Hepatocyte (in vitro differentiated cells): ENCODE results near the gene CLECL1.
"Not testable (repeated sequence)": the region's sequence is repeated elsewhere in the genome, so short reads cannot be mapped to it uniquely, and the experiment has no call there.

ENCODE experiments used
- CTCF ChIP-seq: fragments of 200-600 bp; sonication (generic); IDR thresholded peaks from 2 replicates; pipeline ENCODE4 v1.5.1; 2016; ENCODE audit warnings: antibody characterized with exemption, mild to moderate bottlenecking; ENCODE audit not compliant: poor library complexity
- EZH2 ChIP-seq: fragments of 200-600 bp; sonication (generic); IDR thresholded peaks from 2 replicates; pipeline ENCODE4 v1.6.1; 2016; ENCODE audit warnings: antibody characterized with exemption, mild to moderate bottlenecking, borderline replicate concordance
- EZH2phosphoT487 ChIP-seq: fragments of 200-600 bp; sonication (generic); IDR thresholded peaks from one replicate; pipeline ENCODE4 v1.6.1; 2018; ENCODE audit warnings: antibody characterized with exemption, mild to moderate bottlenecking, low read depth, moderate library complexity; ENCODE audit not compliant: unreplicated experiment, severe bottlenecking

DNA sequence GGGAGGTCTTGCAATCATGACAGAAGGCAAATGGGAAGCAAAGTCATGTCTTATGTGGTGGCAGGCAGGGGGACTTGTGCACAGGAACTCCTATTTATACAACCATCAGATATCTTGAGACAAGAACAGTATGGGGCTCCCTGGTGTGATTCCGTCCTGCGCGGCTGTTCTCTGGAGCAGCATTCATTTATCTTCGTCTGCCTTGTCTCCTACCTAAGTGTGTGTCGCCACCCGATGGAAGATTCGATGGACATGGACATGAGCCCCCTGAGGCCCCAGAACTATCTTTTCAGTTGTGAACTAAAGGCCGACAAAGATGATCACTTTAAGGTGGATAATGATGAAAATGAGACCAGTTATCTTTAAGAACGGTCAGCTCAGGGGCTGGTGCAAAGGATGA lies 37.7 kb downstream of the CLECL1 start:
- TF ChIP-seq CTCF, EZH2, EZH2phosphoT487: not testable (repeated sequence)
